NK-92 treated with Interleukin-12 subunit alpha and Interleukin-12 subunit beta, amount 100 ng/mL, for 24 hours (cell line): ENCODE data around the gene CRELD2.

ENCODE experiments used
- DNase-seq: peaks from one replicate; lab custom pipeline; 2025; lab: John Stamatoyannopoulos, UW

CRELD2 gene

DNA sequence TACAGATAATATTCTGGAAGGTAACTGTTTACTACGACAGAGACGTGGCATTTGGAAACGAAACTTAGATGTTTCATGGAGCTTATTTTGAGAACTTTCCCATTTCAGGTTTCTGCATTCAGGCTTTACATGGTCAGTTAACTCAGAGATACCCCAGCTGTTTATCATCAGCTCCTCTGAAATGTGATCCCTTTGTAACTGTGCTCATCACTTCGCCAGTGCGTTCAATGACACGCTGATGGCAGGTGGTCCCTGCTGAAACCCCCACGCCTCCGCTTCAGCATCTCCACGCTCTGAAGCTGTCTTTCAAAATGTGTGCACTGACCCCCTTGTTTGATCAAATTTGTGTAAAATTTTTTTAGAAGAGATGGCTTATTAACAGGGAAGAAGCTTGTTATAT, 30.7 kb upstream of the CRELD2 start:
- no peak for DNase-seq

DNA sequence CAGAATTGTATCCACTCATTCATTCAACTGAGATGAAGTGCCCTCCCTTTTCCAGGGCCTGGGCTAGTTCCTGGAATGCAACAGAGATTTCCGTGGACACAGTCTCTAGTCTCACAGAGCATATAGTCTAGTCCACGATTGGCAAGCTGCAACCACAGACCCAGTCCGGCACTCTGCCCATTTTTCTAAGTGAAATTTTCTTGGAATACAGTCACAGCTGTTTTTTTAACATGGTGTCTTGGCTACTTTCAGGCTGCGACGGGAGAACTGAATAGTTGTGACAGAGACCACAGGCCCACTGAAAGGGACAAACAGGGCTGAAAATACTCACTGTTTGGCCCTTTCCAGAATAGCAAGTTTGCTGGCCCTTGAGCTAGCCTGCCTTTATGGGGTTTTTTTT, 29.4 kb upstream of the CRELD2 start:
- no peak for DNase-seq

DNA sequence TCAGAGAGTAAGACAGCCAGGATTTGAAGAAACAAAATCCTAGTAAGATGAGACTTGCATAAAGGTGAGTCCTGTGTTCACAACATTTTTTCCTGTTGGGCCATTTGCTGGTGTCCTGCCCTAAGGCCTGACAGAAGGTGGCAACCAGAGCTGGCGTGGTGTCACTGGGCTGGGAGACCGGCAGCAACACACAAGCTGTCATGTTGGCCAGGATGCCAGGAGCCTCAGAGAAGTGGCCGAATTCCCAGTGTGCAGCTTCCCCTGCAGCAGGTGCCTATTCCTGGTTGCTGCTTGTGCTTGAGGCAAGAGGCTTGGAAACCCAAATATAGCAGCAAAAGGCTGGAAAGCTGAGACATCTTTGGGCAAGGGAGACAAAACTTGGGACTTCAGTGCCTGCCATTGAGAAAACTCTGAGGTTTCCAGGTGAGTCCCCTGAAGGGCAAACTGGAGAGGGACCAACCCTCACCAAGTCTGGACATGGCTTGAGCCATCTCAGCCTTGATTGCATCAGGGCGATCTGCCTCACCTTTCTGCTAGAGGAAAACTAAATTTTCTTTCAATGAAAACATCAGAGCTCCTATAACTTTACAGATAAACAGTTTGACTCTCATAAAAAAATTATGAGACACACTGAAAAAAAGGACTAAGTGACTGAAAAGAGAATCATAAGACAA, 26.1 kb upstream of the CRELD2 start:
- DNase-seq = no peak

DNA sequence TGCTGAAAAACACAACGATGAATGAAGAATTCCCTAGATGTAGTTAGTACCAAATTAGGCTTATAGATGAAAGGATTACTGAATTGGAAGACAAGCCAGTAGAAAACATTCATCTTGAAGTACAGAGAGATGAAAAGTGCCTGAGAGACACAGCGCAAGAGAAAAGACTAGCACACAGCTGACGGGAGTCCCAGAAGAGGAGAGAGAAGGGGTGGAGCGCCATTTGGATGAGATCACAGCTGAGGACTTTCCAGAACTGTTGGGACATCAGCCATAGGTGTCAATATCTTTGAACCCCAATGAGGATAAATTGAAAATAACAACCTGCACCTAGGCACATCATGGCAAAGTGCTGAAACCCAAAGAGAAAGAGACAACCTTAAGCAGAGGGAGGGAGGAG, 25.4 kb upstream of the CRELD2 start:
- DNase-seq = no peak

DNA sequence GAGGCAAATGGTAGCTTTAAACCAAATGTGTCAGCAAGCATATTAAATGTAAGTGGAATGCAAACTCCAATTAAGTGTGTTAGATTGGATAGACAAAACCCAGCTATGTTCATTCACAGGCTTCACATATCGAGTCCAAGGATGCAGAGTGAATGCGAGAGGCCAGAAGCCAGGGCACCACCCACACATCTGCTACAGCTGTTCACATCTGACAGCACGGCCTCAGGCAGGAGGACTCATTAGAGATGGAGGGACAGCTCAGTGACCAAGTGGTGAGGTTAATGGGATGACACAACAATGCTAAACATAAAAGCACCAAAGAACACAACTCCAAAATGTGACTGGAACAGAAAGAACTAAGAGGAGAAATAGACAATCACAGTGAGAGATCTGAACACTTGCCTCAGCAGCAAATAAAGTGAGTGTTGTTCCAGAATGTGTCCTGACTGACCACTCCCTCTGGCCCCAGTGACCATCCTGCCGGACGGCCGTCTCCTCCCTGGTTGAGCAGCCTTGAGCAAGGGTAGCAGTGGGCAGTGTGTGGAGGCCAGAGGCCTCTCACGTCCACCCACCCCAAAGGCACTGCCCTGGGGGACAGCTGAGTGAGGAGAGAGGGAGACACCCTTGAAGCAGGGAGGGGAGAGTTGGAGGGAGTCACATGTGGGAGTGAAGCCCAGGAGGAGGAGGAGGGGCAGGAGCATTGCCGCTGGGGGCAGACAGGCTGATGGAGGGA, 23.9 kb upstream of the CRELD2 start:
- DNase-seq = no peak

DNA sequence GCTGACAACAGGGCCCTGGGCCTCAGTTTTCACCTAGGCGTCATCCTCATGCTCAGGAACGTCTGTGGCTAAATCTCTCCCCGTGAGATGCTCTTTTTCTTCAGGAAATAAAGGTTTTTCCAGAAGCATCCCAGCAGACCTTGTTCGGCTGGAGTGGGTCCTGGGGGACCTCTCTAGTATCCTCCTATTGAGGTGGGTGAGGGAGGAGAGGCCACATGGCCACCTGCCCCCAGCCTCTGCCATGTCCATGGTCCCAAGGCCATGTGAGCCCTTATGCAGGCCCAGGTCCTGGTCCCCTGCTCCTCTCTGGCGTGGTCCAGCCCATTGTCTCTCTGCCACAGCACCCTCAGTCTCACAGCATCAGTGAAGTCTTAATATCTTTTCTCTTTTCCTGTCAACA, 22.2 kb upstream of the CRELD2 start:
- DNase-seq = no peak

DNA sequence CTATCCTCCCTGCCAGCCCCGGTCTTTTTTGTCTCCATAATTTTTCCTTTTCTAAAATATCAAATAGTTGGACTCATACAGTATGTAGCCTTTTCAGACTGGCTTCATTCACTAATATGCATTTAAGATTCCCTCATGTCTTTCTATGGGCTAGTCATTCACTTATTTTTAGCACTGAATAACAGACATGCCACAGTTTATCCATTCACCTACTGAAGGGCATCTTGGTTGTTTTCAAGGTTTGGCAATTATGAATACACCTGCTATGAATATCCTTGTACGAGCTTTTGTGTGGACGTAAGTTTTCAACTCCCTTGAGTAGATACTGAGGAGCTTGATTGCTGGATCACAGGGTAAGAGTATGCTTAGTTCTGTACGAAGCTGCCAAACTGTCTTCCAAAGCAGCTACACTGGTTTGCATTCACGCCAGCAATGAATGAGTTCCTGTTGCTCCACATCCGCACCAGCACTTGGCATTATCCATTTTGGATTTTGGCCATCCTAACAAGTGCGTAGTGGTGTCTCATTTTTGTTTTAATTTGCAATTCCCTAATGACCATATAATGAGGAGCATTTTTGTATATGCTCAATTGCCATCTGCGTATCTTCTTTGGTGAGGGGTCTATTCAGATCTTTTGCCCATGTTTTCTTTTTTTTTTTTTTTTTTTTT, 21.3 kb upstream of the CRELD2 start:
- no peak for DNase-seq

DNA sequence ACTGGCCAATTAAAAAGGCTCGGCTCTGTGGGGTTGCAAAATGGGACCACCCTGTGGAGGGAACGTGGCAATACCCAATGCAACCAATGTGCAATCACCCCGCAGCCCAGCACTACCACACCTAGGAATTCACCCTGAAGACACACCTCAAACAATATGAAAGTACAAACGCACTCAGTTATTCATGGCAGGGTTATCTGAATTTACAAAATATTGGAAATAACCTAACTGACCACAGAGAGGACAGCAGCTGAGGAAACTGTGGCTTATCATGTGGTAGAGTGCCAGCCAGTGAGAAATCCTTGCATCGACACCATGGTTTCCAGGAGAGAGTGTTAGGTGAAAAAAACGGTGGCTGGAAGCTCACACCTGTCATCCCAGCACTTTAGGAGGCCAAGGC, 18.9 kb upstream of the CRELD2 start:
- DNase-seq = no peak

DNA sequence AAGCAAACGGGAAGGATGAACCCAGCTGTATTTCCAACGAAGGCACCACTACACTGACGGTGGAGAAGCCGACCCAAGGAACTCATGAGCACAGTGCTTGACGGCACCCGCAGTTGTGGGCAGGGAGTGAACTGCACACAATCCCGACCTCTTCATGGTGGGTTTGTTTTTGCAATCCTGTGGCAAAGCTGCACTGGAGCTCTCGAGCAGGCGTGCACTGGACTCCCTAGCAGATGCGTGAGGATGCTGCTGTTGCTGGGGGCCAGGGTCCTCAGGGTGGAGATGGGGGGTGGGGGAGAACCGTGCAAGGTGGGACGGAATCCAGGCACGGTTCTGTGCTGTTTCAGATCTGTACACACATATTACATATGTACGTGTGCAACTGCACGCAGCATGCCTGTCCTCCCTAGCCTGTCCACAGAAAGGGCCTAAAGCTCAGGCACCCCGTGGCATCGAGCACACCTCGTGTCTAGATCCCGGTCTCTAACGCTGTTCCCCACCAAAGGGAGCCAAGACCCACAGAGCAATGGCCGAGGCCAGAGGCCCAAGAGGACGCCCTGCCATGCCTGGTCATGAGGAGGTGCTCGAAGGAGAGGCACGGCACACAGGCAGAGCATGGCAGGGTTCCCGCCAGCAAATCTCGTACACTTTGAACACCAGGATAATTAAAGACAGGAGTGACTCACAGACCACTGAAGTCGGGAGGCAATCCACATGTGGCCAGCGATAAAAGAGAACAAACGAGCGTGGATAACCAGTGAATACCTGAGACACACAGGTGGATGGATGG, 17.8 kb upstream of the CRELD2 start:
- DNase-seq = no peak

DNA sequence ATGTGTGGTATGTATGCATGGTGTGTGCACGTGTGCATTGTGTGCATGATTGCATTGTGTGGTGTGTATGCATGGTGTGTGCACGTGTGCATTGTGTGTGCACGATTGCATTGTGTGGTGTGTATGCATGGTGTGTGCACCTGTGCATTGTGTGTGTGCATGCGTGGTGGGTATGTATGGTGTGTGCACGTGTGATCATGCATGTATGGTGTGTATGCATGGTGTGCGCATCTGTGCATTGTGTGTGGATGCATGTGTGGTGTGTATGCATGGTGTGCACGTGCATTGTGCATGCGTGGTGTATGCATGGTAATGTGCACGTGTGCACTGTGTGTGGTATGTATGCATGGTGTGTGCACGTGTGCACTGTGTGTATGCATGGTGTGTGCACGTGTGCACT, 17.0 kb upstream of the CRELD2 start:
- no peak for DNase-seq

DNA sequence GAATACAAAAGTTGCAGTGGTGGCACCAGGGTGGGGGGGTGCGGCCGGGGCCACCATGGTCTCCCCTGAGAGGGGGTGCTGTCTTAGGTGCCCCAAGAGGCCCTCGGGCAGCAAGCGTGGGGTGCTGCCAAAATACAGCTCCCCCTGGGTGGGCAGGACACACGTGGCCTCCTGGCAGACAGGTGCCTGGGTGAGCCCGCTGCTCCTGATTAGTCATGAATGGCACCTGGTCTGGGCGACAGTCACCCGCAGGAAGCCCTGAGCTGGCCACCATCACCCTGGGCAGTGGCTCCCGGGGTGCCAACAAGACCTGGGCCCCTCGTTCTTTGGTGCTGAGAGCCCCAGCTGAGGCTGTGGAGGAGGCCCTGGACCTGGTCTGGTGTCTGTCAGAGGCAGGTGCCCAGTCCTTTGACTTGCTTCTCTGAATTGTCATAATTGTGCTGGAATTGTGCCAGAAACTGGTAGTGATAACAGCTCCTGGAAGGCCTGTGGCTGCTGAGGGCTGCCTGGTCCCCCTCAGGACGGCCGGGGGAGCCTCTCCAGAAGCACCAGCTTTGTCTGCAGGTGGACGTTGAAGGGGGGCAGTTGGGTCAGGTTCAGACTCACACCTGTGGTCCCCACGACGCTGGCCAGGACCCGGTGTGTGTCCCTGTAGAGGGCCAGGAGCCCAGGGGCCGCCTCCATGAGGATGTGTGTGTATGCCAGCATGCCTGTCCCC, 15.0 kb upstream of the CRELD2 start:
- no peak for DNase-seq

DNA sequence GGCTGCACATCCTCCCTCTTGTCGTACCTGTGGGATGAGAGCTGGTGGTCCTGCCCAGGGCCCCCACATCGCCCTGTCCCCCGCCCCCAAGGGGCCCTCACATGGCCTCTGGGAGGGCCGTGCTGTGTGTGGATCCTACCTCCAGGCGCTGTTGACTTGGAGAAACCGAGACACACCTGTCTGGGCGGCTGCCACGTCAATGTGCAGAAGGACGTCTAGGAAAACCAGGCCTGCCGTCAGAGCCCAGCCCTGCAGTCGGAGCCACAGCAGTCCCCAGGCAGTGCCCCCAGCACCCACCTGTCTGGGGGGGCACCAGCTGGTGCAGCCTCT, 14.4 kb upstream of the CRELD2 start:
- no peak for DNase-seq

DNA sequence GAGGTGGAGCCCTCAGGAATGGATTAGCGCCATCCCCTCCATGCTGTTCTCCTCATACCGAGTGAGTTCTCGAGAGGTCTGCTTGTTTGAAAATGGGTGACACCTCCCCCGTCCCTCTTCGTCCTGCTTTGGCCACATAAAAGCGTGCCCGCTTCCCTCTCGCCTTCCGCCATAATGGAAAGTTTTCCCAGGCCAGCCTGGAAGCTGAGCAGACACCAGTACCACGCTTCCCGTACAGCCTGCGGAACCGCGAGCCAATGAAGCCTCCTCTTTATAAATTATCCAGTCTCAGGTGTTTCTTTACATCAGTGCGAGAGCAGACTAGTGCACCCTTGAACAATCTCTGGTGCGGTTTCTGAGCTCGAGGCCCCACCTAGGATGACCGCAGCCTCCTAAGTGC, 13.0 kb upstream of the CRELD2 start:
- no peak for DNase-seq

DNA sequence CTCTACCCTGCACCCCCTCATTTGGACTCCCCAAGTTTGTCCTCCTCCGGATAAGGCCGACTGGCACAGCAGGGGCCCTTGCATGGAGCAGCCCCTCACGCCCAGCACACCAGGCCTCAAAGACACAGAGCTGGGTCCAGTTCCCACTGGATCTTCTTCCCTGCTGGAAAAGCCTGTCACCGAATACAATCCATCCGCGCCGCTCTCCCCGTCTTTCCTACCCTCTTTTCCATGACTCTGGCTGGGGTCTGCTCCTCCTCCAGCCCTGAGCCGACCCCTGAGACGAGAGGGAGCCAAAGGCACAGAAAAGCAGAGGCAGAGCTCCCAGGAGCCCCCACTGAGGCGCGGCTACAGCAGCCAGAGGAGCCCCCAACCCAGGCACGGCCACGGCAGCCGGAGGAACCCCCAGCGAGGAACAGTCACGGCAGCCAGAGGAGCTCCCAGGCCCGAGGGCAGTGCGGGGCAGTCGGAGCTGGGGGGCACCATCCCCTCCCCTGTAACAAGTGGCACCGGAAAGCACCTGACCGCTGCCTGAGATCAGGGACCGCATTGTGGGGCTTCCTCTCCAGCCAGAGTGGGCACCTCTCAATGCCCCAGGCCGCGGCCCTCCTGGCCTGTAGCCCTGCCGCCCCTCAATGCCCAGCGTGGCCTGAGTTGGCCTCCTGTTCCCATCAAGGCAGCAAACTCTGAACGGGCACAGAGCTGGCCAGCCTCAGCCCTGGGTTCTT, 12.2 kb upstream of the CRELD2 start:
- no peak for DNase-seq

DNA sequence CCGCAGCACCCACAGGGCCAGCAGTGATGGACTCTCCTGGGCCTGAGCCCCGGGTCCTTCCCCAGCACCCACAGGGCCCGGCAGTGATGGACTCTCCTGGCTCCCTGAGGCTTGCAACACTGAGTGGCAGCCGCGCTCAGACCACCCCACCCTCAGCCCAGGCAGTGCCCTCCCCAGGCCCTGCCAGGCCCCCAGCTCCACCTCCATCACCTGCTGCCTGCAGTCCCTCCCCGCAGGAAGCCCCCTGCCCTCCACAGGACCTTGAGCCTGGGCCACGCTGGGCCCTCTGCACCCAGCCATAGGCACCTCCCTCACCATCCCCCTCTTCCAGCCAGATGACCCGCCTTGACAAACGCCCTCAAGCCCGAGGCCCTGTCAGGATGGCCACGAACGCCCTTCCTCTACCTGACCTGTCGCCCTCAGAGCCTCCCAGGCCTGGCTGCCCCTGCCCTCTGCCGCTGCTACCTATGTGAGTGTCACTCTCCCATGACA, 11.6 kb upstream of the CRELD2 start:
- DNase-seq = no peak

DNA sequence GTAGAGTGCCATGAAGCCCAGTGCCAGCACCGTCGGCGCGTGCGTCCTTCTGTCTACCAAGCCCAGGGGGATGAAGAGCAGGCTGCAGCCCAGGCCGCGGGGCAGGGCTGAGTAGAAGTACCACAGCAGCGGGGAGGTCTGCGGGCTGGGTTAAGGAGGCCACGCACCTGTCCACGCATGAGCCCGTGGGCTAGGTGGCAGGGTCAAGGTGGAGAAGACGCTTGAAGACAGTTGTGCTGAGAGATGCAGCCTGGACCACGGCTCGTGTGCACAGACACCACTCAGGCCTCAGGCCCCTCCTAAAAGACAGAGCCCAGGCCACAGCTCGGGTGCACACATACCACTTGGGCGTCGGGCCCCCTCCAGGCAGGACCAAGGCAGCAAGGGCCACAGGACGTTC, 10.6 kb upstream of the CRELD2 start:
- DNase-seq = no peak

DNA sequence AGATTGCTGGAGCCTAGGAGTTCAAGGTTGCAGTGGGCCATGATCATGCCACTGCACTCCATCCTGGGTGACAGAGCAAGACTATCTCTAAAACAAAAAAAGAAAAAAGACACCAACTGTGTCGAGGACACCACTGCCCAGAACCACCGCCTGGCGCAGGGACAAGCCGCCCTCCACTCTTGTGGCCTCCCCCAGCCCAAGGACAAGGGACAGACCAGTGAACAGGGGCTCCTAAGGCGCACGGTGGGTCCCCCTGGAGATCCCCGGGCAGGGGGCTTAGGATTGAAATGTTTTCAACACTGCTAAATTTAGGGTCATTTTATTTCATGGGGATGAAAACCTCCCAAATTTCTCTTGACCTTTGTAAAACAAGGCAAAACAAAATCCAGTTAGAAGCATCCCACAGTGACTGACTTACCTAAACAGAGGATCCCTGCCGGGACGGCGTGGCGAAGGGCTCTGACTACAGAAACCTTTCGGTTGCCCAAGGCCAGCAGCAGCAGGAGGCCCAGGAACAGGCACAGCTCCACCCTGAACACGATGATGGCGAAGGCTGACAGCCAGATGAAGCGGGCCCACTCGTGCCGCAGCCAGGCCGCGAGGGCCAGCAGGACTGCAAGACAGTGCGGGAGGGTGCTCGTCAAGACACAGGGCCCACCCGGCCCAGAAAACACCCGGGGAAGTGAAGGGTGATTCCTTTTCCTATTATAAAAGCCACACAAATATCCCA, 8.8 kb upstream of the CRELD2 start:
- DNase-seq = no peak

DNA sequence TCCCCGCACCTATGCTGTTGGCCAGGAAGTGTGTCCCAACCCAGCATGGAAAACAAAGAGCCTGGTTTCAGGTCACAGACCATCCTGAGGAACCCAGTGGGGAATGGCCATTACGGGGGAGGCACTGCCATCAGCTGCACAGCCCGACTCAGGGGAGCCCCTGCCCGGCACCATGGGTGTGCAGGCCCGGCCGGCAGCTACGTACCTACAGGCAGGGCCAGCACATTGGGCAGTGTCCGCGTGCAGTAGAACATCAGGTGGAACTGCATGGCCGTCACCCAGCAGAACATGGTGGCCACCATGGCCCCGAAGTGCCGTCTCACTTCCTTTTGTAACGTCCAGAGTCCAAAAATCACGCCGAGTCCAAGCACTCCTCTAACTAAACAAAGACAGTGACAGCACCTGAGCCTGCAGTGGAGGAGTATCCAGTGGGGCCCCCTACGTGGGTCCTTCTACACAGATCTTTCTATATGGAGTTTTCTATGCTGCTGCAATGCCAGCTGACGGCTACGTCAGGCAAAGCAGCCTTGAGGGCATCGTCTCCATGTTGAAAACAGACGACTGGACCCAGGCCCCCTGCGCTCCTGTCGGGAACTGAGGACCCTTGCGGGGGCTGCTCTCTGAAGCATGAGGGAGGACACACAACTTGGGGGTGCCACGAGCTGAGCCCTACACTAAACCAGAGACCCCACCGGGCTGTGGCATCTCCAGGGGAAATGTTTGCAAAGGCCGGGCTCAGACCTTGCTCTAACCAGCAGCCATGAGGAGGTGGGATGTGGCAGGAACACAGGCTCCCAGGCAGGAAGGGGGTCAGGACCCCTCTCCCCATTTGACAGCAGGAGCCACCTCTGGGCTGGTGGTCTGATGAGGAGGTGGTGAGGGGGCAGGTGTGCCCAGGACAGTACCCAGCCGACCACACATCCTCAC, 7.9 kb upstream of the CRELD2 start:
- DNase-seq = no peak

DNA sequence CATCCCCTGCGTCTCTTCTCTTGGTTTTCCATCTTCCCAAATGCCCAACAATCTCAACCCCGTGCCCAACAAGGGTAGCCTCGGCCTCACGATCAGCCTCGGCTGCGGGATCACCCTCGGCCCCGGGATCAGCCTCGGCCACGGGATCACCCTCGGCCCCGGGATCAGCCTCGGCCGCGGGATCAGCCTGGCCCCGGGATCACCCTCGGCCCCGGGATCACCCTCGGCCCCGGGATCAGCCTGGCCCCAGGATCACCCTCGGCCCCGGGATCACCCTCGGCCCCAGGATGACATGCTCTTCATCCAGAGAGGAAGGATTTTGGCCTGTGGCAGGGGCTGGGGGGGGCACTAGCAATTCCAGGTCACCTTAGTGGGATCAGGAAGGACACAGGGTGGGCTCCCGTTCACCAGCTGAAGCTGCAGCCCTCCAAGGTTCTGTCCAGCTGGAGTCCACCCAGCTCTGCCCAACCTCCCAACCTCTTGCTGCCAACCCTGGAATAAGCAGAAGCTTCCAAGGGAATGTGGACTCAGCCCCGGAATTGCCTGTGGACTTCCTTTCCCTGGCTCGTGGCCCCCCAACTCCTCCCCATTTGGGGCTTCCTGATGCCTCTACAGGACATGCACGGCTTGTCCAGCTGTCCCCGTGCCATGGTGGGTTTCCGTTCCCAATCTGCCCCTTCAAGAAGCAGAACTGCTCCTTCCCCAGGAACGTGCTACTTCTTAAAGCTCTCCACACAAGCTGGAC, 6.4 kb upstream of the CRELD2 start:
- no peak for DNase-seq
